Frontal cortex (tissue), 4 donors: ENCODE results near the gene ERN1. TPM values are rescaled to one million over a fixed set of nuclear protein-coding genes. Genes with fewer than 3 reads are reported as not detected.
A peak's percentile ranks its signal among the peaks of the same experiment; 100 is the strongest.

ENCODE experiments used
- DNase-seq, 2 donors: peaks; one replicate each; pipeline ENCODE4 v3.0.0; 2012; ENCODE audit warnings: low spot score in 2 of 2
- FAIRE-seq: peaks from 2 replicates; lab custom pipeline; 2012; peaks lifted over from hg19 to GRCh38; lab: Jason Lieb, UNC
- total RNA-seq: library from RNA; depleted of rRNA; stranded (reverse); fragments of >200 nt; gene quantifications from one replicate; pipeline ENCODE4 v1.2.3, GENCODE V29; 2014
- donor health status: control.
- donor health status: control.
- donor health status: control.

The ERN1 gene
- total RNA-seq, 1 donor from 2014 or later: 3.7 TPM

GRCh38 chr17:64158831-64159590 is 29.1 kb upstream of the ERN1 start:
- no peak for DNase-seq

GRCh38 chr17:64158406-64158805 is 28.5 kb upstream of the ERN1 start:
- DNase-seq (no peak), FAIRE-seq (no peak)

More at GRCh38 chr17:64158831-64159590, 29.1 kb upstream of the ERN1 start:
- FAIRE-seq: no peak

- FAIRE-seq (no peak), DNase-seq (no peak)
Observed at GRCh38 chr17:64157669-64158180, 27.8 kb upstream of the ERN1 start.

- FAIRE-seq (no peak), DNase-seq (no peak)
Observed at GRCh38 chr17:64156670-64157069, 26.7 kb upstream of the ERN1 start.

GRCh38 chr17:64155751-64156544 is 26.0 kb upstream of the ERN1 start:
- no peak for FAIRE-seq

GRCh38 chr17:64155129-64155528 is 25.2 kb upstream of the ERN1 start:
- no peak for DNase-seq
- no peak for FAIRE-seq

More at GRCh38 chr17:64155751-64156544, 26.0 kb upstream of the ERN1 start:
- DNase-seq: peak; percentile 63 to 67

GRCh38 chr17:64154717-64155116 is 24.8 kb upstream of the ERN1 start:
- DNase-seq (no peak), FAIRE-seq (no peak)

GRCh38 chr17:64154313-64154695 is 24.4 kb upstream of the ERN1 start:
- DNase-seq (no peak), FAIRE-seq (no peak)

GRCh38 chr17:64153565-64154312 is 23.8 kb upstream of the ERN1 start:
- FAIRE-seq (no peak), DNase-seq (no peak)

GRCh38 chr17:64152428-64153125 is 22.6 kb upstream of the ERN1 start:
- FAIRE-seq: no peak
- no peak for DNase-seq

GRCh38 chr17:64151016-64151368 is 21.0 kb upstream of the ERN1 start:
- FAIRE-seq (no peak), DNase-seq (no peak)

GRCh38 chr17:64150237-64151015 is 20.5 kb upstream of the ERN1 start:
- DNase-seq: no peak

GRCh38 chr17:64149196-64149595 is 19.3 kb upstream of the ERN1 start:
- DNase-seq (no peak), FAIRE-seq (no peak)

More at GRCh38 chr17:64150237-64151015, 20.5 kb upstream of the ERN1 start:
- FAIRE-seq: no peak

GRCh38 chr17:64148699-64149098 is 18.8 kb upstream of the ERN1 start:
- no peak for DNase-seq
- FAIRE-seq: no peak

- DNase-seq: no peak
- FAIRE-seq: no peak
Observed at GRCh38 chr17:64148017-64148631, 18.2 kb upstream of the ERN1 start.

GRCh38 chr17:64147110-64148016 is 17.4 kb upstream of the ERN1 start:
- no peak for DNase-seq
- no peak for FAIRE-seq

- DNase-seq: peak; percentile 34 to 39
- FAIRE-seq: no peak
Observed at GRCh38 chr17:64146418-64147109, 16.6 kb upstream of the ERN1 start.
